Effector memory CD8-positive, alpha-beta T cell (primary cell): Measurements from ENCODE around the gene SPOCD1.
"Not testable (repeated sequence)": the region's sequence is repeated elsewhere in the genome, so short reads cannot be mapped to it uniquely, and the experiment has no call there.

ENCODE experiments used
- ATAC-seq: fragments of 150-1000 bp; cut with Tn5 transposase; replicated peaks from 2 replicates; pipeline ENCODE4 v1.10.0; 2021; ENCODE audit warnings: mild to moderate bottlenecking, moderate library complexity
- DNase-seq, 3 experiments: peaks; one replicate each; pipeline ENCODE4 v3.0.0; 2021
- H3K27ac Mint-ChIP-seq, 2 donors: one replicate each; pipeline ENCODE4 v1.8.0; 2022; ENCODE audit warnings: mild to moderate bottlenecking in 2 of 2, mixed read lengths in 2 of 2, moderate library complexity in 2 of 2
- H3K27me3 Mint-ChIP-seq, 2 donors: one replicate each; pipeline ENCODE4 v1.8.0; 2022; ENCODE audit warnings: mixed read lengths in 2 of 2
- H3K36me3 Mint-ChIP-seq: one replicate; pipeline ENCODE4 v1.8.0; 2022; ENCODE audit warnings: mild to moderate bottlenecking, moderate library complexity, mixed read lengths; ENCODE audit not compliant: insufficient read depth
- H3K4me1 Mint-ChIP-seq, 2 donors: one replicate each; pipeline ENCODE4 v1.8.0; 2022; ENCODE audit warnings: low read depth in 2 of 2, mixed read lengths in 2 of 2
- H3K4me3 Mint-ChIP-seq, 2 donors: one replicate each; pipeline ENCODE4 v1.8.0; 2022; ENCODE audit warnings: mild to moderate bottlenecking in 2 of 2, mixed read lengths in 2 of 2, moderate library complexity in 2 of 2
- H3K9me3 Mint-ChIP-seq, 2 donors: one replicate each; pipeline ENCODE4 v1.8.0; 2022; ENCODE audit warnings: mixed read lengths in 2 of 2

SPOCD1 gene

DNA sequence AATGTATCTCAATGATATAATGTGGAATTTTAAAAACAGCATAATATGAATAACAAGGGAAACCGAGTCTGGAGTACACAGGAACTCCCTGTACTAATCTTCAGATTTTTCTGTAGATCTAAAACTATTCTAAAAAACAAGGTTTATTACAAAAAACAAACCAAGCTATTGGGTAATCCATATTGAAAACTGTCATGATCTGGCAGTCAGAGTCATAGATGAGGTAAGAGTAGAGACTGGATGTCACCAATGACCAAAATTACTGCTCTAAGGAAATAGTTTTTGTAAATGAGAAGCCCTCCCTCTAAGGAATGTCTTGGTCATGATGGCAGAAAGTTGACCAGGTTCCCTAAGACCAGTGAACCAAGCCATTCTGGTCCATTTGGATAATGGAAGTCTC, 2.4 kb upstream of the SPOCD1 start:
- Mint-ChIP-seq H3K9me3 (no peaks in the 10 kb centered on the region), H3K36me3 (peaks cover 8% of the 10 kb centered on the region), H3K4me3 (no peak overlapping the region), H3K4me1 (peaks cover 6 to 8% of the 10 kb centered on the region in 2 donors), H3K27me3 (no peaks in the 10 kb centered on the region), H3K27ac (no peak overlapping the region)
- no peak for ATAC-seq
- no peak for DNase-seq

DNA sequence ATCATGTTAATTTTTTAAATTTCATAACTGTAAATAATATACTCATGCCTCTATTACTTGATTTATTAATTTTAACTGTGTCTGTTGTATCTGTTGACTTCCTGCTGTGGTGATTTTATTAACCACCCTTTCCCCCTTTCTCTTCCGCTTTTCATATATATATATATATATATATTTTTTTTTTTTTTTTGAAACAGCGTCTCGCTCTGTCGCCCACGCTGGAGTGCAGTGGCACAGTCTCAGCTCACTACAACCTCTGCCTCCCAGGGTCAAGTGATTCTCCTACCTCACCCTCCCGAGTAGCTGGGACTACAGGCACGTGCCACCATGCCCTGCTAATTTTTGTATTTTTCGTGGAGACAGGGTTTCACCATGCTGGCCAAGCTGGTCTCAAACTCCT, 1.1 kb upstream of the SPOCD1 start:
- H3K4me3 Mint-ChIP-seq, result peak overlapping the region; percentile 4 to 34
- H3K36me3 Mint-ChIP-seq, DNase-seq, H3K9me3 Mint-ChIP-seq, H3K27me3 Mint-ChIP-seq, H3K27ac Mint-ChIP-seq: not testable (repeated sequence)
- peaks cover 6 to 11% of the 10 kb centered on the region in 2 donors for H3K4me1 Mint-ChIP-seq
- ATAC-seq, result peak; percentile 39

DNA sequence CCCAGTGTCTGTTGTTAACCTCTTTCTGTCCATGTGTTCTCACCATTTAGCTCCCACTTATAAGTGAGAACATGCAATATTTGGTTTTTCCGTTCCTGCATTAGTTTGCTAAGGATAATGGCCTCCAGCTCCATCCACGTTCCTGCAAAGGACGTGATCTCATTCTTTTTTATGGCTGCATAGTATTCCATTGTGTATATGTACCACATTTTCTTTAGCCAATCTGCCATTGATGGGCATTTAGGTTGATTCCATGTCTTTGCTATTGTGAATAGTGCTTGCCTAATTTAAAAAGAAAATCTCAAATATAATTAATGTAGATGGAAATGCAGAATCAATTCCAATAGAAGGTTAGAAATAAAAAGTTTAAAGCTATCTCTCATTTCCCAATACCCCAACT, 679 bp upstream of the SPOCD1 start:
- H3K27me3 Mint-ChIP-seq, H3K27ac Mint-ChIP-seq, ATAC-seq, H3K9me3 Mint-ChIP-seq, H3K36me3 Mint-ChIP-seq, DNase-seq: not testable (repeated sequence)
- H3K4me3 Mint-ChIP-seq, result peak overlapping the region; percentile 4 to 34
- H3K4me1 Mint-ChIP-seq, result peaks cover 6 to 11% of the 10 kb centered on the region in 2 donors

DNA sequence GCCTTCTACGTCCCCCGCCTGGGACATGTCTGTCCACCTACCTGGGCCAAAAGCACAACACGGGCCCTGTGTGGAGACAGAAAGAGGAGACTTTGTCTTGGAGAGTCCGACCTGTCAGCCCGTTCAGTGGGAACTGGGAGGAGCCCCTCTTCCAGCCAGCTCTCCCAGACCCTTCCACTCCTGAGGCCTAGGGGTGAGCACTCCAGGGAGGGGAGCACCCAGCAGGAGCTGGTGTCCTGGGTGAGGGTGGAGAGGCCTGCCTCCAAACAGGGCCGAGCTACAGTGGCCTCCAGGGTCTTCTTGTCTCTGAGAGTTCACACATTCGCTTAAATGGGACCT, 546 bp downstream of the SPOCD1 start:
- H3K36me3 Mint-ChIP-seq, result peaks cover 8% of the 10 kb centered on the region
- H3K4me1 Mint-ChIP-seq, result peaks cover 6 to 11% of the 10 kb centered on the region in 2 donors
- DNase-seq (no peak), ATAC-seq (no peak)
- H3K27me3 Mint-ChIP-seq, result no peaks in the 10 kb centered on the region
- no peaks in the 10 kb centered on the region for H3K9me3 Mint-ChIP-seq
- H3K4me3 Mint-ChIP-seq, result no peak overlapping the region
- peak overlapping the region in 1 of 2 donors; percentile 80 for H3K27ac Mint-ChIP-seq

DNA sequence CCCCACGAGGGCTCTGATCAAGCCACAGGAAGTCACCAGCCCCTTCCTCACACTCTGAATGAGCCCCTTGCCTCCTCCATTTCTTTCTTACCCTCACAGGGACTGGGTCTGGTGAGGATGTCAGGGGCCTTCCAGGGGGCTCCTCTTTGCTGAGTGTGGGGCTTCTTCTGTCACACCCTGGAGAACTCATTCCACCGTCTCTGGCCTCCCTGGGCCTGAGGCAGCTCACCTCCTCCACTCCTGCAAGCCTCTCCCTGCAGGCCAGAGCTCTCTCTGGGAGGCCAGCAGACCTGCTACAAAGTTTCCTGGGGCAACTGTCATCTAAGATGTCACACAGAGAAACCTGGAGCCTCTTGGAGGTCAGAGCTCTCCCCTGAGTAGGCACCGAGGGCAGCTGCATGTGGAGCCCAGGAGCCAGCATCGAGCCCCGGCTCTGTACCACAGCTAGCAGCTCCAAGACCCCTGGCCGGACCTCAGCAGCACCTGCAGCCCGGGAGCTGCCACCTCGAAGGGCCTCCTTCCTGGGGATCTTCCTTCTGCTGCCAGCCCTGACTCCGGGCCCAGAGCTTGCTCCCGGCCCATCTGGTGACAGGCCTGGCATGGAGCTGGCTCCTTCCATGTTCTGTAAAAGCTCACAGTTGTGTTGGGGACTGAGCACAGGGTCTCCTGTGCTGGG, 1.1 kb downstream of the SPOCD1 start:
- Mint-ChIP-seq H3K4me3 (no peak overlapping the region), H3K27me3 (no peaks in the 10 kb centered on the region), H3K9me3 (no peaks in the 10 kb centered on the region), H3K4me1 (peaks cover 7 to 11% of the 10 kb centered on the region in 2 donors), H3K27ac (peak overlapping the region in 1 of 2 donors; percentile 63), H3K36me3 (peaks cover 8% of the 10 kb centered on the region)
- no peak for DNase-seq
- no peak for ATAC-seq

DNA sequence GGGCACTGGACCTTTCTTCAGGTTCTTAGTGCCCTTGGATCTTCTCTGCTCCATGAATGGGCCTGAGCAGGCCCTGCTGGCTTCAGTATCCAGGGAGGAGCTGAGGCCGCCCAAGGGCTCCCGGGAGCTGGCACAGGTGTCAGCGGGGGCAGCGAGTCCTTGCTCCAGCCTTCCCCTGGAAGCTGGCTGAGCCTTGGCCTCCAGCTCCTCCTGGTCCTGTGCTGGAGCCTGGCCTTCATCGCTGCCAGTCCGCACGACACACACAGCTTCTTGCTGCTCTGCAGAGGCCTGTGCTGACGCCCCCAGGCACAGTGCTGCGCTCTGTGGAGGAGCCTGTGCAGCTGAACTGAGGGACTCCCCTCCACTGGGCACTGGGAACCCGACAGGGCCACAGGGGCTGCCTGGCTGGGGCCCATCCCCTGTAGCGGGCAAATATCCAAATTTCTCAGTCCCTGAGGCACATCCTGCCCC, 1.7 kb downstream of the SPOCD1 start:
- DNase-seq (no peak), ATAC-seq (no peak)
- Mint-ChIP-seq H3K36me3 (peaks cover 8% of the 10 kb centered on the region), H3K27me3 (no peaks in the 10 kb centered on the region), H3K27ac (peak overlapping the region in 1 of 2 donors; percentile 63), H3K4me1 (peaks cover 10 to 11% of the 10 kb centered on the region in 2 donors), H3K9me3 (no peaks in the 10 kb centered on the region), H3K4me3 (no peak overlapping the region)

DNA sequence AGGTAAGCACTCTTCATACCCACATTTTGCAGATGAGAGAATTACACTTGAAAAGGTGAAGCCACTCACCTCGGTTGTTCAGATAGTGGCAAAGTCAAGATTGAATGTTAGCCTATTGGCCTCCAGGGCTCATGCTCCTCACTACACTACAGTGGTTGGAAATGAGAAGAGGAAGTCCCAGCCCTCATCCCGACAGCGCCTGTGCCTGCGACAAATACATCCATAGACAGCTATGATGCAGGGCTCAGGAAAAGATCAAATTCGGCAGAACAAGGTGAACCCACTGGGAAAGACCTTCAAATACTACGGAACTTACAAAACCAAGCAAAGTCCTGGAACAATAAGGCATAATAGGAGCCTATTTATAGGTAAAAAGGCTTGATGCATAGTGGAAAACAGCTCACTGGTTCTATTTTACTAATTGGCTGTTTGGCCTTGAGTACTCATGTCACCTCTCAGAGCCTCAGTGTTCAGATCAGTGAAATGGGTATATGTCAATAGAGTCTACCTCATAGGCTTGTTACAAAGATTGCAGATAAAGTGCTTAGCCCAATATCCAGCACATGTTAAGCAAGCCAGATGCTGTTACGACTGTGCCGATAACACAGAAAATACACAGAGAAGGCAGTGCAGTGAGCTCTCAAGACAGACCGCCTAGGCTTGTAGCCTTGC, 3.5 kb downstream of the SPOCD1 start:
- Mint-ChIP-seq H3K4me3 (no peak overlapping the region), H3K9me3 (no peaks in the 10 kb centered on the region), H3K27me3 (no peaks in the 10 kb centered on the region), H3K27ac (no peak overlapping the region), H3K36me3 (peaks cover 4% of the 10 kb centered on the region), H3K4me1 (peaks cover 10% of the 10 kb centered on the region in 2 donors)
- DNase-seq (no peak), ATAC-seq (no peak)

DNA sequence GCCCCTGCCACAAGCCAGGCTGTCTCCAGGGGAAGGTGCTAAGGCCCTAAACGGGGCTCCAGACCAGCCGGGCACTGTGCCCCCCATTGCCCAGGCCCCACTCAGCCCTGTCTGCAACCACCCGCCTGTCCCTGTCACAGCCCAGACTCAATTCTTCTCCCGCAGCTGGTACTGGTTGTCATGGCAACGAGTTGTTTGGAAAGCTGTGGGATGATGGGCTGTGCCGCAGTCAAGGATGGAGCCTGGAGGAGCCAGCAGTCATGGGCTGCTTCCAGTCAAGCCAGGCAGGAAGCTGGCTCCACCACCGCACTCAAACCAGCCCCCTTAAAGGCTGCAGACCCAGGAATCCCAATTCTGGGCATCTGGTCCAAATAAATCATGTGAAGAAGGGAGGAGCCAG, 4.2 kb downstream of the SPOCD1 start:
- Mint-ChIP-seq H3K36me3 (peaks cover 6% of the 10 kb centered on the region), H3K27ac (no peak overlapping the region), H3K4me1 (peaks cover 10% of the 10 kb centered on the region in 2 donors), H3K4me3 (no peak overlapping the region), H3K9me3 (no peaks in the 10 kb centered on the region), H3K27me3 (no peaks in the 10 kb centered on the region)
- no peak for ATAC-seq
- DNase-seq, result no peak

DNA sequence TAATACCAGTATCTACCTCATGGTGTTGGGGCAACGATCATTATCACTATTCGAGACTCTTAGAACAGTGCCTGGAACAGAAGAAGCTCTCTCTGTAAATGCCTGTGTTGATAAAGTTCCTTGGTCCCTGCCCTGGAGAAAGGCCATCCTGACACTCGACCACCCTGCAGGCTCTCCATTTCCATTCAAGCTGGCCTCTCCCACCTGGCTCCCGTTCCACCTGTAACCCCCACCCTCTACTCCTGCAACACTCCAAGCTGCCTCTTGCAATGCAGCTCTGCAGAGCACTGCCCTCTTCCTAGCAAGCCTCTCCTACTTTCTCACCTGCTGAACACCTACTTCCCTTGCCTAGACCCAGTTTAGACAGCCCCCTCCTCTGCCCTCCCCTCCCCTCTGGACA, 6.1 kb downstream of the SPOCD1 start:
- H3K4me1 Mint-ChIP-seq, result peaks cover 3 to 4% of the 10 kb centered on the region in 2 donors
- H3K27me3 Mint-ChIP-seq, result no peaks in the 10 kb centered on the region
- no peaks in the 10 kb centered on the region for H3K9me3 Mint-ChIP-seq
- ATAC-seq, result no peak
- no peak overlapping the region for H3K4me3 Mint-ChIP-seq
- DNase-seq, result no peak
- no peak overlapping the region for H3K27ac Mint-ChIP-seq
- peaks cover 8% of the 10 kb centered on the region for H3K36me3 Mint-ChIP-seq

DNA sequence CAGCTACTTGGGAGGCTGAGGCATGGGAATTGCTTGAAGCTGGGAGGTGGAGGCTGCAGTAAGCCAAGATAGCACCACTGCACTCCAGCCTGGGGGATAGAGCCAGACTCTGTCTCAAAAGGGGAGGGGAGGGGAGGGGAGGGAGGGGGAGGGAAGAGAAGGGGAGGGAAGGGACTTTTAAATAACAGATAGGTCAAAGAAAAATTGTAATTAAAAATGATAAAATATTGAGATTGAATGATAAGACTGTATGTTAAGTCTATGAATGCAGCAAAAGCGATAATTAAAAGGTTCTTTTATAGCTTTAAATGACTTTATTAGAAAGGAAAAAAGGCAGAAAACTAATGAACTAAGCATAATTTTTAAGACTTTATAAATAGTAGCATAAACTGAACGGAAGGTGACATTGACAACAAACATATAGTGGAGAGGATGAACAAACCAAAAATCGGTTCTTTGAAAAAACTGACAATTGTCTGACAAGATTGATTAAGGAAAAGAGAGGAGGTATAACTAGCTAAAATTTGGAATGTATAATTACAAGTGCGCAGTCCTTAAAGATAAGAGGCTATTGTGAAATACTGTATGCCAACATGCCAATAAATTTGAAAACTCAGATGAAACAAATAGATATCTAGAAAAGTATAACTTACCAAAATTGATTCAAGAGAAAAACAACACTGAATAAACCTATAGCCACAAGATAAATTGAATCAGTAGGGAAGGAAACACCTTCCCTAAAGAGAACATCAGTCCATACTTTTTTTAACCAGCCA, 8.4 kb downstream of the SPOCD1 start:
- Mint-ChIP-seq H3K27ac (no peak overlapping the region), H3K4me3 (no peak overlapping the region), H3K27me3 (no peaks in the 10 kb centered on the region), H3K36me3 (peaks cover 4% of the 10 kb centered on the region), H3K9me3 (no peaks in the 10 kb centered on the region), H3K4me1 (peaks cover 4 to 5% of the 10 kb centered on the region in 2 donors)
- no peak for DNase-seq
- no peak for ATAC-seq

DNA sequence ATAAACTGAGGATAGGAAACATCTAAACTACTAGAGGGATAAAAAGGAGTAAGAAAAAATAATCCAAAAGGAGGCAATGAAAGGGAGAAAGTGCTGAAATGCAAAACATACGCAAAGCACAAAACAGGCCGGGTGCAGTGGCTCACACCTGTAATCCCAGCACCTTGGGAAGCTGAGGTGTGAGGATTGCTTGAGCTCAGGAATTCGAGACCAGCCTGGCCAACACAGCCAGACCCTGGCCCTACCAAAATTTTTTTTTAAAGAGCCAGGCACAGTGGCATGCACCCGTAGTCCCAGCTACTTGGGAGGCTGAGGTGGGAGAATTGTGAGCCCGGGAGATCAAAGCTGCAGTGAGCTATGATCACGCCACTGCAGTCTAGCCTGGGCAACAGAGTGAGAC, 10.5 kb downstream of the SPOCD1 start:
- H3K4me3 Mint-ChIP-seq, result no peak overlapping the region
- peaks cover 0 to 12% of the 10 kb centered on the region in 2 donors for H3K27me3 Mint-ChIP-seq
- no peaks in the 10 kb centered on the region for H3K9me3 Mint-ChIP-seq
- peaks cover 4% of the 10 kb centered on the region for H3K36me3 Mint-ChIP-seq
- no peak overlapping the region for H3K27ac Mint-ChIP-seq
- DNase-seq (no peak), ATAC-seq (no peak)
- peaks cover 4 to 6% of the 10 kb centered on the region in 2 donors for H3K4me1 Mint-ChIP-seq

DNA sequence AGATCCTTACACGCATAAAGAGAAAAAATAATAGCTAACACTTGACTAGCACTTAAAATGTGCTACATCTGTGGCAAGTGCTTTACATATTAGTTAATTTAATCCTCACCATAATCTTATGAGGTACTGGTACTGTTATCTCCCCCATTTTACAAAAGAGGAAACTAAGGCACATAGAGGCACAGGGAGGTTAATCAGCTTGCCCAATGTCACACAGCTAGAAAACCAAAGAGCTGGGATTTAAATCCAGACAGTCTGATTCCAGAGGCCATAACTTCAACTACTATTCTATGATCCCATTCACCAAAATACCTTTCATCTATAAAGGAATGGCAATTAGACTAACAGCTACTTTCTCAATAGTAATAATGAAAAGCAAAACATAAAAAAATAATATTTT, 11.7 kb downstream of the SPOCD1 start:
- H3K4me3 Mint-ChIP-seq, result no peak overlapping the region
- no peak for DNase-seq

DNA sequence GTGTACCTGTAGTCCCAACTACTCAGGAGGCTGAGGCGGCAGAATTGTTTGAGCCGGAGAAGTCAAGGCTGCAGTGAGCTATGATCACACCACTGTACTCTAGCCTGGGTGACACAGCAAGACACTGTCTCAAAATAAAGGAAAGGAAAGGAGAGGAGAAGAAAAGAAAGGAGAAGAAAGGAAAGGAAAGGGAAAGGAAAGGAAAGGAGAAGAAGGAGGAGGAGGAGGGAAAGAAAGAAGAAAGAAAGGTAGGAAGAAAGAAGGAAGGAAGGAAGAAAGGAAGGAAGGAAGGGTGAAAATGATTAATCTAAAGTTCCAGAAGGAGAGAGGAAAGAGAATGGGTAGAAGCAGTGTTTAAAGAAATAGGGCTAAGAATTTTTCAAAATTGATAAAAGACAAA, 12.2 kb downstream of the SPOCD1 start:
- Mint-ChIP-seq H3K36me3 (peaks cover 4% of the 10 kb centered on the region), H3K9me3 (no peaks in the 10 kb centered on the region), H3K27ac (no peak overlapping the region), H3K4me1 (peaks cover 0 to 6% of the 10 kb centered on the region in 2 donors), H3K27me3 (peaks cover 0 to 19% of the 10 kb centered on the region in 2 donors), H3K4me3 (no peak overlapping the region)
- no peak for ATAC-seq
- no peak for DNase-seq

More for the DNA sequence above, 11.7 kb downstream of the SPOCD1 start:
- H3K36me3 Mint-ChIP-seq, result peaks cover 4% of the 10 kb centered on the region
- H3K27me3 Mint-ChIP-seq, result peaks cover 0 to 14% of the 10 kb centered on the region in 2 donors
- peaks cover 0 to 6% of the 10 kb centered on the region in 2 donors for H3K4me1 Mint-ChIP-seq
- no peaks in the 10 kb centered on the region for H3K9me3 Mint-ChIP-seq
- H3K27ac Mint-ChIP-seq, result no peak overlapping the region
- ATAC-seq, result no peak
